Measurements from ENCODE around the gene PRTN3. TPM values are rescaled to one million over a fixed set of nuclear protein-coding genes. Genes with fewer than 3 reads are reported as not detected.
A peak's percentile ranks its signal among the peaks of the same experiment; 100 is the strongest.

The PRTN3 gene
- total RNA-seq, 1 donor from 2014 or later, result not detected

GRCh38 chr19:892894-893689, 52.3 kb downstream of the PRTN3 start, which contains the start of the genes MED16 and RNU6-9:
TSS of gene MED16 (minus strand) at chr19:893187. CDS start at chr19:891131, 2,056 bp downstream.
TSS of gene RNU6-9 (plus strand) at chr19:893484.
- Mint-ChIP-seq H3K27me3 (ENCODE audit: unreplicated experiment) (peaks cover 15% of the 10 kb centered on the region), H3K36me3 (ENCODE audit: unreplicated experiment) (no peaks in the 10 kb centered on the region), H3K4me1 (ENCODE audit: low read depth, unreplicated experiment) (peaks cover 3% of the 10 kb centered on the region), H3K9me3 (ENCODE audit: unreplicated experiment) (peaks cover 19% of the 10 kb centered on the region), H3K27ac (ENCODE audit: unreplicated experiment) (peak within 1 kb of the TSS; percentile 99), H3K4me3 (ENCODE audit: unreplicated experiment) (peak within 1 kb of the TSS; percentile 90)
- peak; percentile 89 for DNase-seq
- no peak for TF ChIP-seq CTCF (IDR thresholded peaks at IDR 0.05; ENCODE audit: partially characterized antibody, unreplicated experiment)

- H3K27ac Mint-ChIP-seq (ENCODE audit: unreplicated experiment), result no peak overlapping the region
- DNase-seq, result no peak
- H3K9me3 Mint-ChIP-seq (ENCODE audit: unreplicated experiment), result peaks cover 19% of the 10 kb centered on the region
- H3K27me3 Mint-ChIP-seq (ENCODE audit: unreplicated experiment), result peaks cover 20% of the 10 kb centered on the region
- H3K4me1 Mint-ChIP-seq (ENCODE audit: low read depth, unreplicated experiment), result peaks cover 6% of the 10 kb centered on the region
- no peaks in the 10 kb centered on the region for H3K36me3 Mint-ChIP-seq (ENCODE audit: unreplicated experiment)
- TF ChIP-seq CTCF (IDR thresholded peaks at IDR 0.05; ENCODE audit: partially characterized antibody, unreplicated experiment), result no peak
- H3K4me3 Mint-ChIP-seq (ENCODE audit: unreplicated experiment), result no peak overlapping the region
These were observed 55.6 kb downstream of the PRTN3 start for GRCh38 chr19:896434-896833.

GRCh38 chr19:896999-897398, 56.2 kb downstream of the PRTN3 start:
- no peak overlapping the region for H3K4me3 Mint-ChIP-seq (ENCODE audit: unreplicated experiment)

GRCh38 chr19:897442-898039, 56.7 kb downstream of the PRTN3 start:
- Mint-ChIP-seq H3K27ac (ENCODE audit: unreplicated experiment) (no peak overlapping the region), H3K36me3 (ENCODE audit: unreplicated experiment) (no peaks in the 10 kb centered on the region), H3K9me3 (ENCODE audit: unreplicated experiment) (peaks cover 15% of the 10 kb centered on the region), H3K4me1 (ENCODE audit: low read depth, unreplicated experiment) (peaks cover 7% of the 10 kb centered on the region), H3K4me3 (ENCODE audit: unreplicated experiment) (no peak overlapping the region), H3K27me3 (ENCODE audit: unreplicated experiment) (peaks cover 20% of the 10 kb centered on the region)
- DNase-seq, result peak; percentile 58
- TF ChIP-seq CTCF (IDR thresholded peaks at IDR 0.05; ENCODE audit: partially characterized antibody, unreplicated experiment), result peak; percentile 48

More at GRCh38 chr19:896999-897398, 56.2 kb downstream of the PRTN3 start:
- no peak overlapping the region for H3K27ac Mint-ChIP-seq (ENCODE audit: unreplicated experiment)
- H3K27me3 Mint-ChIP-seq (ENCODE audit: unreplicated experiment), result peaks cover 20% of the 10 kb centered on the region
- H3K36me3 Mint-ChIP-seq (ENCODE audit: unreplicated experiment), result no peaks in the 10 kb centered on the region
- TF ChIP-seq CTCF (IDR thresholded peaks at IDR 0.05; ENCODE audit: partially characterized antibody, unreplicated experiment), result no peak
- H3K9me3 Mint-ChIP-seq (ENCODE audit: unreplicated experiment), result peaks cover 19% of the 10 kb centered on the region
- DNase-seq, result no peak
- peaks cover 6% of the 10 kb centered on the region for H3K4me1 Mint-ChIP-seq (ENCODE audit: low read depth, unreplicated experiment)

Small RNA genes within 50 kb of the gene (microRNA-seq; reads per million reads assigned to microRNA genes)
- gene MIR3187 (ENCODE audit: unreplicated experiment) (171 reads per million, percentile 79 among the genes with 10 or more reads in this experiment), gene MIR4745 (ENCODE audit: unreplicated experiment) (111 reads per million, percentile 74 among the genes with 10 or more reads in this experiment)

Other genes starting within 250 kb of the PRTN3 start
- gene POLRMT, start 207.5 kb upstream of the PRTN3 start, total RNA-seq (ENCODE audit: unreplicated experiment), result 79.9 TPM
- gene FGF22, start 201.1 kb upstream of the PRTN3 start, total RNA-seq (ENCODE audit: unreplicated experiment), result 1.5 TPM
- gene RNF126, start 177.8 kb upstream of the PRTN3 start, total RNA-seq (ENCODE audit: unreplicated experiment), result 51.7 TPM
- gene FSTL3, start 164.6 kb upstream of the PRTN3 start, total RNA-seq (ENCODE audit: unreplicated experiment), result 10.7 TPM
- 0.78 TPM for gene PRSS57, start 145.5 kb upstream of the PRTN3 start, total RNA-seq (ENCODE audit: unreplicated experiment)
- gene PALM, start 132.1 kb upstream of the PRTN3 start, total RNA-seq (ENCODE audit: unreplicated experiment), result 349 TPM
- 1.1 TPM for gene MISP, start 89.9 kb upstream of the PRTN3 start, total RNA-seq (ENCODE audit: unreplicated experiment)
- 244 TPM for gene PTBP1, start 43.5 kb upstream of the PRTN3 start, total RNA-seq (ENCODE audit: unreplicated experiment)
- gene PLPPR3, start 19.0 kb upstream of the PRTN3 start, total RNA-seq (ENCODE audit: unreplicated experiment), result 392 TPM
- 2.2 TPM for gene AZU1, start 13.2 kb upstream of the PRTN3 start, total RNA-seq (ENCODE audit: unreplicated experiment)
- not detected for gene ELANE, start 11.3 kb downstream of the PRTN3 start, total RNA-seq (ENCODE audit: unreplicated experiment)
- not detected for gene CFD, start 18.7 kb downstream of the PRTN3 start, total RNA-seq (ENCODE audit: unreplicated experiment)
- 65.0 TPM for gene MED16, start 52.2 kb downstream of the PRTN3 start, total RNA-seq (ENCODE audit: unreplicated experiment)
- not detected for gene RNU6-9, start 52.5 kb downstream of the PRTN3 start, total RNA-seq (ENCODE audit: unreplicated experiment)
- gene R3HDM4, start 72.2 kb downstream of the PRTN3 start, total RNA-seq (ENCODE audit: unreplicated experiment), result 61.9 TPM
- not detected for gene KISS1R, start 76.3 kb downstream of the PRTN3 start, total RNA-seq (ENCODE audit: unreplicated experiment)
- 148 TPM for gene ARID3A, start 85.0 kb downstream of the PRTN3 start, total RNA-seq (ENCODE audit: unreplicated experiment)
- 52.1 TPM for gene WDR18, start 143.3 kb downstream of the PRTN3 start, total RNA-seq (ENCODE audit: unreplicated experiment)
- 0.93 TPM for gene GRIN3B, start 159.4 kb downstream of the PRTN3 start, total RNA-seq (ENCODE audit: unreplicated experiment)
- 222 TPM for gene TMEM259, start 180.1 kb downstream of the PRTN3 start, total RNA-seq (ENCODE audit: unreplicated experiment)
- gene RNU6-2, start 180.5 kb downstream of the PRTN3 start, total RNA-seq (ENCODE audit: unreplicated experiment), result not detected
- 117 TPM for gene CNN2, start 185.6 kb downstream of the PRTN3 start, total RNA-seq (ENCODE audit: unreplicated experiment)
- 110 TPM for gene ABCA7, start 199.1 kb downstream of the PRTN3 start, total RNA-seq (ENCODE audit: unreplicated experiment)
- gene ARHGAP45, start 226.2 kb downstream of the PRTN3 start, total RNA-seq (ENCODE audit: unreplicated experiment), result 1.7 TPM

Measured in glutamatergic neuron (in vitro differentiated cells).